HG03139 (cell line): Measurements from ENCODE around the gene TMEM184A.

Source experiments
- ATAC-seq: cut with Tn5 transposase; IDR thresholded peaks from one replicate; pipeline ENCODE4 v1.9.1; 2021; ENCODE audit not compliant: unreplicated experiment

TMEM184A gene

DNA sequence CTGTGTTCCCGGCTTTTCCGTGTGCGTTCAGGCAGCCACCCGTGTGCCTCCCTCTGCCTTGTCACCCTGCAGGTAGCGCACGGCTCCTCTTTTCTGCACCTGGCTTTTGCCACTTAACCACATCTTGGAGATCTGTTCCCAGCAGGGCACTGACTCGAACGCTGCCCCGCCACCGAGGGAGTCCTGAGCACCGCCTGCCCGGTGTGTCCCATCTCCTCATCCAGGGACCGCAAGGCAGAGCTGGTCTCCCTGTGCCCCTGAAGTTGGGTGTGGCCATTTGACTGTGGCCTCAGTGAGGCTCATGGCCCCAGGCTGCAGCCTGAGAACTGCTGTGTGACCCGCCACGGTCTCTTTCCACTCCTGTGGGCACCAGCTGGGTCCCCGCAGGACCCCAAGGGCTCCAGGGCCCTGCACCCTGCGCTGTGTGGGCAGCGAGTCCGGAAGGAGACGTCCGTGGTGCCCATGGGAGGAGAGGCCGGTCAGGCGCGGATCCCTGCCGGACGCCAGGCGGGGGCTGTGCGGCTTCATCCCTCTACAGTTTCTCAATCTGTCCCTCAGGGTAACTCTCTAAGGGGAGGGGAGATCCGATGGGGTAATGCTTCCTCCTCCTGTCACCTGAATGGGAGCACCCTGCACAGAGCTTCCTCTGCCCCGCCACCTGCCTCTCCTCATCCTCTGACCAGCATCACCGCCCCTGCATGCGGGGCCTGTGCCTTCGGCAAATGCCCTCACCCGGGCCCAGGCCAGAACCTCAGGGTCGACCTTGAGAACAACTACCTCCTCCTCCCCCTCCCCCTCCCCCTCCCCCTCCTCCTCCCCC lies 50.1 kb downstream of the TMEM184A start:
- no peak for ATAC-seq

DNA sequence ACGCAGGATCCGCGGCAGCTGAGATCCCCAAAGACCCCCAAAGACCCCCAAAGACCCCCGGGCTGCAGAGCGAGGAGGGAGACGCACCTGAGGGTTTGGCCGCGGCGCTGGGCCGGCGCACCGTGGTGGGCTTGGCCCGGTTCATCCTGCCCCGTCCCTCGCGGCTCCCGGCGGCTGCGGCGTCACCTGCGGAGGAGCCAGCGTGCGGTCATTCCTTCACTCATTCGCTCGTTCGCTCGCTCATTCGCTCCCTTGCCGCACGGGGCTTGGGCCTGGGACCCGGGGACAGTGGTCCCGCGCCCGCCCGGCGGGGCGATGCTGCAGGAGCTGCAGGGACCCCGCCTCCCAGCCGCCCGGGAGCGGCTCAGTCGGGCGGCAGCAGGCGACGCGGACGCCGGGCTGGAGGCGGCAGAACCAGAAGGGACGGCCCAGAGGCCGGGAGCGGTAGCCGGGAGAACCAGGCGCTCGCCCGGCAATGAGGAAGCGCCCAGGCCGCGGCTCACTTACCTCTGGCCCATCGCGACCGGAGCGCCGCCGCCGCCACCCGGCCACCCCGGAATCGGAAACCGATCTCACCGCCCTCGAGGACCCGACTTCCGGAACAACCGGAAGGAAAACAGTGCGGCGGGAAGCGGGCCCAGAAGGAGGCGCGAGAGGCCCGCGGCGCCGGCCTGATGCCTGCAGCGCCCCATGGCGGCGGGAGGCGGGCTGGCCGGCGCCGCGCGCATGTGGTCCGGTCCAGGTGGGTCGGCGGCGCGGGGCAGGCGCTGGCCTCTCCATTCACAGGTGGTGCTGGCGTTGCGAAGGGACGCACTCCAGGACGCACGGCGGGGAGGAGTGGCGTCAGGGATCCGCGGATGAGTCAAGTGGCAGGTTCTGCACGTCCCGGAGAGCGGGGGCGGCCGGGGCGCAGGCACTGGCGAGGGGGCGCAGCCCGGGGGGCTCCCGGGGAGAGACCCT lies 51.9 kb downstream of the TMEM184A start, which contains the start of gene INTS1:
Gene INTS1, minus strand, starts transcription at position 574 of the 960 bp plus-strand sequence. Its CDS starts 429 bp downstream, at position 145.
- ATAC-seq: peak; percentile 65

DNA sequence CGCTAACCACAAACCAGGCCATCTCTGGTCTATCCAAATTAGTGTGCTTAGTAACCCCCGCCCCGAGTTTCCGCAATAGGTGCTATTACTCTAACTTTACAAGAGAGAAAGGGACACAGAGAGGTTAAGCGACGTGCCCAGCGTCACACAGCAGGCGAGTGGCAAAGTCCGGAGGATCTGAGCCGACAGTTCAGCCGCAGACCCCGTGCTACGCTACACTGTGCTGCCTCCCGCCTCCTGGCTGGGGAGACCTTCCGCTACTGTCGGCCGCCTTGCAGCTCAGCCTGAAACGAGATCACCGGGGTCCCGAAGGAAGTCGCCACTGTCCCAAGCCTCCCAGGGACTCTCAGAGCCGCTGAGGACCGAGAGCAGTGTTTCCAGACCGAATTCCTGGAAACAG lies 52.6 kb downstream of the TMEM184A start:
- ATAC-seq: no peak

DNA sequence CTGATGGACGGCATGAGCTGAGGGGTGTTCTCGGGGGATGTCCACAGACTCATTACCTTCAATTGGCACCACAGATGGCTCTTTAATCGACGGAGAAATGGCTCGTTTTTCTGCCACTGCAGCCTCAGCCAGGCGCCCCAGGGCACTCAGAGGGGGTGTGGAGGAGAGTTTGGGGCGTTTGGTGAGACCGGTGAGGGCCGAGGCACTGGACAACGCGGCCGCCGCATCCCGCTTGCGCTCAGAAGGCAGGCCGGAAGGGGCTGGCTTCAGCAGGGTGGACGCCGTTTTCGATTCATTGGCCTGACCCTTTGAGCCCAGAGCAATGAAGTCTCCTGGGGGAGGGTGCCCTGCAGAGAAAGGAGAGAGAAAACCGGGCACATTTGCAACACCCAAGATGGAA lies 53.2 kb downstream of the TMEM184A start:
- ATAC-seq: no peak

DNA sequence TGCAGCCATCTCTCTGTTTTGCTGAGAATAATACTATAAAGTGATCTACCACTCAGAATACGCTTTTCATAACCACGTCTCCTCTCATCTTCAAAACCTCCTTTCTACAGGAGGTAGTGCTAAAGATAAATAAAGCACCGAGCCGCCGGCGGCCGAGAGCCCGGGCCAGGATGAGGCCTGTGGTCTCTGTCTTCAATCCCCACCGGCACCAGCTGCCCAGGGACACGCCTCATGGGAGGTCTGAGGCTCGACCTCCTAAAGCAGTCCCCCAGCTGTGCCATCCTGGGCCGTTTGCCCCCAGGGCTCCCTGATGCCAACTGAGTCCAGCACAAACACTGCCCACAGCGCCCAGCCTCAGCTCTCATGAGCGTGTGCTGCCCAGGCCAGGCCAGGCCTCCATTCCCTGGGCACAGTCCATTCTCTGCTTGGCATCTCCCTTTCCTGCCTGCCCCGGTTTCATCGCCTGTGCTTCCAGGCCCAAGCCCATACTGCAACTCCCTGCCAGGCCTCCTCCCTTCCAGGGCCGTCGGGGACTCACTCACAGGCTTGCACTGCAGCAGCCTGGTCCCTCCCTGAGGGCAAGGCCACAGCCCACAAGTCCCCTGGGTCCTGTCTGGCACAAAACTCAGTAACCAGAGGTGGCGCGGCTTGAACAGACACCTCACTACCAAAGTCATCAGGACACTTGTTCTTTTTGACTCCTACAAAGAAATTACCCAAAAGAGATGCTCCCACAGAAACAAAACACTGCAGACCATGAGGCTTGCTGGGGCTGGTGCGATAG lies 54.3 kb downstream of the TMEM184A start:
- ATAC-seq: no peak

DNA sequence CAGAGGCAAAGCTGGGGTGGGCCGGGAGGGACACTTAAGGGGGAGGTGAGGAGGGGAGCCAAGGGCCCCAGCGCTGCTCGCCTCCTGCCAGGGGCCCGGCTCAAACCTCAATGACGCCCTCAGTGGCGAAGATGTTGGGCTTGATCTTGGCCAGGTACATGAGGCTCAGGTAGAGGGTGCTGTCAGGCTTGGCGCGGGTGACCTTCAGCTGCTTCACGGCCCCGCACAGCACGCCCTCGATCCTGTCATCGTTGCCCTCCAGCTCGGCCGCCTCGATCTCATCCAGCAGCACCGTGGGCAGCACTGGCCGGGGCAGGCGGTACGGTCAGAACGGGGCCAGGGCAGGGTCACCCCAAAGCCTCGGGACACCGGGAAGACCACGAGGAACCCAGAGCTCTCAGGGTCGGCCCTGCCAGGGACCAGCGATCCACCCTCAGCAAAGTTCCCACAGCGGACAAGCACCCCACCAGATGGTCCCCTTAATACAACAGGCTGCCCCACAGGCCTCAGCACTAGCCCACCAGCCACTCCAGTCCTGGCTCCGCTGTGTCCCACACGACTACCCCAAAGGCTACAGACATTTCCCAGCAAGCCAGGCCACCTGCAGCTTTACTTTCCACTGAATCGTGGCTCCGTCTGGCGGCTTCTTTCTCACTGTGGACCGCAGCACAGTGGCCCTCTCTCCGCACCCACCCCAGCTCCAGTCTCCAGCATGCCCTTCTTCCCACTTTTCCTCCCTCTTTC lies 55.8 kb downstream of the TMEM184A start:
- ATAC-seq: no peak

DNA sequence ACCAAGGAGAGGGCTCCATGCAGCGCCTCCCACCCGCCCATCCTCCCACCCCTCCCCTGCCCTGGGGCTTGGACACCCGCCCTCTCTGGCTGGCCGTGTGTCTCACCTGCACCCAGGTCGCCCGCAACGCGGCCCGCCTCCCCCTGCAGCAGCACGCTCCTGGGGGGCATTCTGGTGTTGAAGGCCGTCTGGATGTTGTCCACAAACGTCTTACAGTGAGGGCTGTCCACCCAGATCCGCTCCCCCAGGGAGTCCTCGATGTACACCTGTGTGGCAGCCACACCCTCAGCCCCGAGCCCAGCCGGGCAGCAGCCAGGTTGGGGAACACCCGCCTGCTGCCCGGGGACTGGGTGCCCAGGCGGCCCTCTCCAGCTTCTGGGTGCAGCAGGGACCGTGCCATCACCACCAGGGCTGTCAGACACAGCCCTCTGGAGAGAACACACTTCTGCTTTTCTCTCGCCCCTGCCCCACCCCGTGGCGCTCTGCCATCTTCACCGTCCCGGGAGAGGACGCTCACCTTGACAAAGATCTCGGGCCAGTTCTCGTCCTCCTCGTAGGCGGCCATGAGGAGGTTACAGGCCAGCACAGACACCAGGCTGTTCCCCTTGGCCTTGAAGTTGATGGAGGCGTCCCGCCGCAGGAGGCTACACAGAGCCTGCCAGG lies 56.5 kb downstream of the TMEM184A start:
- ATAC-seq: no peak

DNA sequence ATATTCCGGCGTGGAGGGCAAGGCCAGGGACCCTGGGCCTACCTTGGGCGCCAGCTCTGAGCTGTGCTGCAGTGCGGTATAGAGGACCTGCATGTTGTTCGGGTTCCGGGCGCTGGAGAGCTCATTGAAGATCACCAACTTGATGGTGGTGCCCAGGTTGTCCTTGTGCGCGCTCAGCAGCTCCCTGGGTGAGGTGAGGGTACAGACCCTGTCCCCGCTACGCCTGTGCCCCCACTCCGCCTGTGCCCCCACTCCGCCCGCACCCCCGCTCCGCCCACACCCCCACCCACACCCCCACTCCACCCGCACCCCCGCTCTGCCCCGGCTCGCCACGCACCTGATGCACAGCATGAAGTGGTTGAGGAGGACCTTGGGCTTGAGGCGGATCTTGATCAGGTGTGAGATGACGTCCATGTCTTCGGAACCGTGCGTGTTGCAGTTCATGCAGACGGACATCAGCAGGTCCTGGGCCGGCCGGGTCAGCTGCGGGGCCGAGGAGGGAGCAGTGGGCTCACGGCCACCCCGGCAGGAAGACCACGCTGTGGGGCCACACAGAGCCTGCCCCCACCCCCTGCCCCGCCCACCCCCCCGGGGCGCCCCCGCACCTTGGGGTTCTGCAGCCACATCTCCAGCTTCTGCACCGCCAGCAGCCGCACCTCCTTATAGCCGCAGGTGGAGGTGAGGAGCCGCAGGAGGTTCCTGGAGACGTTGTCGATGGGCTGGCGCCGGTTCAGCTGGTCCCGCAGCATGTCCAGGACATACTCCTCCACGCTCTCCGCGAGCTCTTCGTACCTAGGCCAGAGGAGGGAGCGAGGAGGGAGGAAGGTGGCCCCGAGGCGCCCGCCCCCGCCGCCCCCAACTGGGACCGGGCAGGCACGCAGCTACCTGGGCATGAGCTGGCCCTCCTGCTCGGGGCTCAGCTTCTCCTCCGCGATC lies 57.4 kb downstream of the TMEM184A start:
- ATAC-seq: no peak

DNA sequence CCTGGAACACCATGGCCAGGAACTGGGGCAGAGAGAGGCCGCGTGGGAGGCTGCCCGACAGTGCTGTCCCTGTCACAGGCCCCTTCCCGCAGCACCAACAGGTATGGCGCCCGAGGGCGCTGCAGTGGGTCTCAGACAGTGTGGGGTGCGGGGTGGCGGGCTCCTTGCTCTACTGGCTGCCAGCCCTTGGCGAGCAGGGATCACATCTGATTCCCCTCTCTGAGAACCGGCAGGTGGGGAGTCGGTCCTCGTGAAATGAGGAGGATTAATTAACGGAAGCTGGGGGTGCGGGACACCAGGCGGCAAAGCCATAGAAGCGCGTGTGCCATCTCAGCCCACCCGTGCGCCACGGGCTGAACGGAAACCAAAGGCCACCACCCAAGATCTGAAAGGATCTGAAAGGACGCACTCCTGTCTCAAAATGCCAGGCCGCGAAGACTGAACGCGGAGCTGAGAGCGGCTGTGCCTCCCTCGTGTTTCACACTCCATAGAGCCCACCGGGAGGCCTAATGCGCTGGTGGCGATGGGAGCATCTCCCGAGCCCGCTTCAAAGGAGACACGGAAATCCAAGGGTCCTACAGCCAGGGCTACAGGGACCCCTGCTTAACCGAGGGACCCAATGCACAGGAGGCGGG lies 58.6 kb downstream of the TMEM184A start:
- ATAC-seq: no peak

DNA sequence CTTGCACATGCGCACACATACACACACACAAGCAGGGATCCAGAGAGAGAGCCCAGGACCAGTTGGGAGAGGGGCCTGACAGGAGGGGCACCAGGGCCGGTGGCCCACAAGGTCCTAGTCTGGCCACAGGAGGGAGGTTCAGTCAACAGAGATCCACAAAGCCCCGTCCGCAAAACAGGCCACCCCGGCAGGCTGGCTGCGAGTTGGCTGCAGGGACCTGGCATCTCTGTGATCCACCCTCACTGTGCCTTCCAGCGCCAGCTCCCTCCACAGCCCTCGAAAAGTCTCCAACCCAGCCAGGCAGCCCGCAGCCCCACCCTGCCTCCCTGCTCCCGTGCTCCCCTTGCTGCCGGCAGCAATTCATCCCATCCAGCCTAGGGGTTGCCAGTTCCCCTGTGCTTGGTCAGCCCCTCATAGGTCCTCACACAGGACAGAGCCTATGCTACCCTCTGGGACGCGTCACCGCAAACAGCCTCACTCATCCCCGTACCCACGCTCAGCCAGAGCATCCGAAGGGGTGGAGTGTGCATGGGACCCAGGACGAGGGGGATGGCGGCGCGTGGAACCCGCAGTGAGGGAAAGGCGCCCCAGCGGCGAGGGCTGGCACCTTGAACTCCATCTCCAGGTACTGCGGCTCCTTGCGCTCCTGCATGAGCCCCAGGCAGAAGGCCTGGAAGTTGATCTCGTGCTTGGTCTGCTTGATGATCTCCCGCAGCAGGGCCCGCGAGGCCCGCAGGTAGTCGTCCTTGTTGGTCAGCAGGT lies 59.3 kb downstream of the TMEM184A start:
- ATAC-seq: no peak

DNA sequence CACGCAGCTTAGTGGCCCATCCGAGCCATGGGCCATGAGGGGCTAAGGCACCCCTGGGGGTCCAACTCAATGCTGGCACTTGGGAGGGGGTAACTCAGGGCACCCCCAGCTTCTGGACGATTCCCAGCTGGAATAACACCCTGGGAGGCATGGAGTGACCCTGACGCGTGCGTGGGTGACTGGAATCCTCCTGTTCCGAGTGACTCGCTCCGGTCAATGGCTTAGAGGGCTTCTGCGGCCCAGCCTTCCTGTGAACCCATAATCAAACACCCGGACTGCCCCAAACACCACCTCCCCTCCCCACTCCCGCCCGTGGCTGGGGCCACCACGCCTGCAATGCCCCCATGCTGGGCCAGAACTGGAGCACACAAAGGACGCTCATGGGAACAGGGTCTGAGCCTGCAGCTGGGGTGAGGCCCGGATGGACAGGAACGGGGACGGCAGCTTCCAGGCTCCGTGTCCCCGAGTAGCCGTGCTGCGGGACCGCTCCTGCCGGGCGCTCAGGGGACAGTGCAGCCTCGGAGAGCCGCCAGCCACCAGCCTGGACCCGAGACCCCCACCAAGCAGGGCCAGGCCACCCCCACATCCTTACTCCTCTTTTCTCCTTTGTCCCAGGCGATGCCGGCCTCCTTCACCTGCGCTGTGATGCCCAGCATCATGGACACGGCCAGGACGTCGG lies 60.3 kb downstream of the TMEM184A start:
- no peak for ATAC-seq

DNA sequence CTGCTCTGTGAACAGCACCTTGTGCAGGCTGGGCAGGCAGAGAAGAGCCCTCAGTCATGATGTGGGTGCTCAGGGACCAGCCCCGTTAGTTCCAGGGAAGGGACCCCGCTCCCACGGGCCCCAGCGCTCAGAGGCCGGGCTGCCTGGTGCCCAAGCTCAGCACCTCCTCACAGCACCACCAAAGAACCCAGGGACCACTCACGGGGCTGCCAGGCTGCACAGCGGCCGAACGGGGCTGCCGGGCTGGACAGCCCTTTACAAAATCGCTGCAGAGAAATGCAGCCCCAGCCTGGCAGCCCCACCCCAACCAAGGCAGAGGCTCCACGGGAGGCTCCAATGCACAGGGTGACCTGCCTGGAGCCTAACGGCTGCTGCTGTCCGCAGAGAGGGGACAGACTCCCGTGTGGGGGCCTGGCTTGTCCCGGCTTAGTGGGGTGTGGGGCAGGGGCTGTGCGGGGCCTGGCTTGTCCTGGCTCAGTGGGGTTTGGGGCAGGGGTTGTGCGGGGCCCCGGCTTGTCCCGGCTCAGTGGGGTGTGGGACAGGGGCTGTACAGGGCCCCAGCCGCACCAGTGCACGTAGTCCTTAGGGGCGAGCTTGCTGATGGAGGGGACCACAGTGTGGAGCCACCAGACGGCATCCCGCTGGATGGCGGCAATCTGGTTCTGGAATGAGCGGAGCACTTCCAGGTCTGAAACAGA lies 61.0 kb downstream of the TMEM184A start:
- ATAC-seq: no peak

DNA sequence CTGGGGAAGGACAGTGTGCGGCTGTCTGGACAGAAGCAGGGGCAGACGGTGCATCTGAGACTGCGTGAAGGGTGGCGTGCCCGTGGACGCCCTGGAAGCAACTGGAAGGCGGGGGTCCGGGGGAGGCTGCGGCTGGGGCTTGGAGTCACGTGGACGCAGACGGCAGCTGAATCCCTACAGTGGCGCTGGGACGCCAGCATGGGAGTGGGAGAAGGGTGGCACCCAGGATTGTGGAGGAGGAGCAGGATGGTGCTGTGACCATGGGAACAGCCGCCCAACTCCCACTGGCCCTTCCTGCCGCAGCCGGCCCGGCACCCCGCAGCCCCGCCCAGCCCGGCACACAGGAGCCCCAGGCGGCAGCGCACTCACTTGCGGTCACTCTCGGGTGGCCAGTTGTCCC lies 61.6 kb downstream of the TMEM184A start:
- ATAC-seq: no peak

DNA sequence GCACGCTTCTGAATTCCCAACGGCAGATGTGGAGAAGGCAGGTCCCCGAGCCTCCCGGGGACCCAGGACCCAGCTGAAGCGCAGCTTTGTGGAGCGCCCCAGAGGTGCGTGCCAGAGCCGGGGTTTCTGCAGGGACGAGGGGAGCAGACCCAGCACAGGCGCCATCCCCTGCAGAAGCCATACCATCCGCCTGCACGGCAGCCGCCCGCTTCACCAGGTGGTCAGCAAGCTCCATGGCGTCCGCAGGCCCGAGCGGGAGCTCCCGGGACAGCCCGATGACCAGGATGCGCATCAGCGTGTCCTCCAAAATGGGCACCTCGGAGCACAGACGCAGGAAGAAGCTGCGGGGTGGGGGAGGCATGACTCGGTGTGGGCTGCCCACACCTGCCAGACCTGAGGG lies 62.4 kb downstream of the TMEM184A start:
- ATAC-seq: no peak

DNA sequence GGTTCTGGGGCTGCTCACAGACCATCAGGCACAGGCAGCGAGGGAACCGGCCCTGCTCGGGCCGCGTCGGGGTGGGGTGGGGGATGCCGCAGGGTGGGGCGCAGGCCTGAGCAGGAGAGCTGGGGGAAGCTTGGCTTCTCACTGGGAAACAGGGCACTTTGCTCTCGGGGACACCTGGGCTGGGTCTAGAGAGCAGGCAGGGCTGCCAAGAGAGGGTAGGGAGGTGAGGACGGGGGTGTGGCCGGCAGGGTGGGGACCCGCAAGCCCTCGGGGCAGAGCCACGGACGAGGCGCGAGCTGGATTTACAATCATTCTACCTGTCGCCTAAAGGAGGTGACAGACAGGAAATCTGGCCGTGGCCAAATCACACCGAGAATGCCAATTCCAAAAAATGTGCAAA lies 62.9 kb downstream of the TMEM184A start:
- ATAC-seq: no peak

DNA sequence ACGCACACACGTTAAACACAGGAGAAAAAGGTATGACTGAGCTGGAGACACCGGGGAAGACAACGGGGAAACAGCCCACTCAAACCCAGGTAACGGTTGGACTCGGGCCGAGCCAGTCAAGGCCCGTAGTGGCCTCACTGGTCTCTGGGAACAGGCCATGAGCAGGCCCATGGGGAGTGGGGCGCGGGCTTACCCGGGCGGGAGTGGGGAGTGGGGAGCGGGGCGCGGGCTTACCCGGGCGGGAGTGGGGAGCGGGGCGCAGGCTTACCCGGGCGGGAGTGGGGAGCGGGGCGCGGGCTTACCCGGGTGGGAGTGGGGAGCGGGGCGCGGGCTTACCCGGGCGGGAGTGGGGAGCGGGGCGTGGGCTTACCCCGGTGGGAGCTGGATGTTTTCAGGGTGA lies 63.4 kb downstream of the TMEM184A start:
- ATAC-seq: no peak
